HepG2 (cell line): Measurements from ENCODE around the gene KLF7.

Experiments
- BRCA1 ChIP-seq: sonication (generic); formaldehyde crosslinking; IDR thresholded peaks from 2 replicates; pipeline ENCODE4 v1.4.0; 2020; ENCODE audit warnings: missing genetic modification reagents
- BRD4 ChIP-seq: sonication (generic); formaldehyde crosslinking; IDR thresholded peaks from 2 replicates; pipeline ENCODE4 v1.4.0; 2020; ENCODE audit warnings: missing genetic modification reagents
- CREB1 ChIP-seq, 2 experiments: fragments of 450-650 bp in 1 of 2; IDR thresholded peaks; 2 replicates each; pipeline ENCODE4 v1.6.1; 2016 to 2017; ENCODE audit warnings: control low read depth in 1 of 2, mild to moderate bottlenecking in 1 of 2, missing compliant biosample characterization in 1 of 2, missing genetic modification characterization in 1 of 2
- DNMT1 ChIP-seq: sonication (generic); formaldehyde crosslinking; IDR thresholded peaks from 2 replicates; pipeline ENCODE4 v1.5.1; 2020; ENCODE audit warnings: mild to moderate bottlenecking, missing genetic modification reagents
- DPF2 ChIP-seq: sonication (generic); formaldehyde crosslinking; IDR thresholded peaks from 2 replicates; pipeline ENCODE4 v1.4.0; 2020; ENCODE audit warnings: mild to moderate bottlenecking, low read depth, missing genetic modification reagents, borderline replicate concordance
- EP300 ChIP-seq, 3 experiments: sonication (generic) in 1 of 3; formaldehyde crosslinking in 1 of 3; IDR thresholded peaks; 2 replicates each; pipeline versions ENCODE4 v1.5.1 to v1.6.1; 2011 to 2020; ENCODE audit warnings: low read depth in 2 of 3, low read length in 2 of 3, borderline replicate concordance in 1 of 3, improper control_type of control experiment in 1 of 3, mild to moderate bottlenecking in 1 of 3, missing genetic modification reagents in 1 of 3, moderate library complexity in 1 of 3
- FOSL1 ChIP-seq: sonication (generic); formaldehyde crosslinking; IDR thresholded peaks from 2 replicates; pipeline ENCODE4 v1.9.0; 2021; ENCODE audit warnings: missing genetic modification reagents, borderline replicate concordance
- MYNN ChIP-seq: sonication (generic); formaldehyde crosslinking; IDR thresholded peaks from 2 replicates; pipeline ENCODE4 v1.4.0; 2020; ENCODE audit warnings: mild to moderate bottlenecking, low read depth, missing genetic modification reagents
- NCOA1 ChIP-seq: sonication (generic); formaldehyde crosslinking; IDR thresholded peaks from 2 replicates; pipeline ENCODE4 v1.9.0; 2021; ENCODE audit warnings: missing genetic modification reagents
- RAD21 ChIP-seq: fragments of 450-650 bp; formaldehyde crosslinking; IDR thresholded peaks from 2 replicates; pipeline ENCODE4 v1.5.0; 2020; ENCODE audit warnings: mild to moderate bottlenecking
- SIN3B ChIP-seq: fragments of 150-350 bp; IDR thresholded peaks from 2 replicates; pipeline ENCODE4 v1.6.1; 2014; ENCODE audit warnings: low read length
- TF ChIP-seq, protein P1 (sequence below): sonication (generic); formaldehyde crosslinking; IDR thresholded peaks from 2 replicates; pipeline ENCODE4 v1.5.0; 2020; ENCODE audit warnings: mild to moderate bottlenecking, missing genetic modification reagents, moderate library complexity
- TF ChIP-seq, protein P2 (sequence below): sonication (generic); formaldehyde crosslinking; IDR thresholded peaks from 2 replicates; pipeline ENCODE4 v1.5.0; 2020; ENCODE audit warnings: mild to moderate bottlenecking, missing genetic modification reagents

DNA sequence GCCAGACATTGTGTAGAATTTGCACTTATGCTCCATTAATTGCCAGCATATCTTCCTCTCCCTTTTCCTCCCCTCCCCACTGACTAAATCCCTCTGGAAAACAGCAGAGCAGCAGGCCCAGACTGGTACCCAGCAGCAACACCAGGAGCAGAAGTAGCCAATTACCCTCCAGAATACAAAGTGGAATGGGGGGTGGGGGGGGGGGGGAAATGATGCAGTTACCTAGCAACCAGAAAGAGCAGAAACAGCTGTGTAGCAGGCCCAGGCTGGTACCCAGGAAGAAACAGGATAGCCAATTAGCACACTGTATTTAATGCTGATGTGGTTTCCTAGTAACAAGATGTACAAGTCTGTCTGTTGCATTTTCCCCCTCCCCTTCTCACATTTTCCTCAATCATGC lies 52.3 kb downstream of the KLF7 start:
- TF ChIP-seq EP300 (IDR thresholded peaks at IDR 0.05; ENCODE audit: low read depth in 2 of 2, low read length in 2 of 2) = no peak
- TF ChIP-seq EP300 (CRISPR knock-in tag; IDR thresholded peaks at IDR 0.05; ENCODE audit: borderline replicate concordance) = no peak
- TF ChIP-seq, protein P1, sequence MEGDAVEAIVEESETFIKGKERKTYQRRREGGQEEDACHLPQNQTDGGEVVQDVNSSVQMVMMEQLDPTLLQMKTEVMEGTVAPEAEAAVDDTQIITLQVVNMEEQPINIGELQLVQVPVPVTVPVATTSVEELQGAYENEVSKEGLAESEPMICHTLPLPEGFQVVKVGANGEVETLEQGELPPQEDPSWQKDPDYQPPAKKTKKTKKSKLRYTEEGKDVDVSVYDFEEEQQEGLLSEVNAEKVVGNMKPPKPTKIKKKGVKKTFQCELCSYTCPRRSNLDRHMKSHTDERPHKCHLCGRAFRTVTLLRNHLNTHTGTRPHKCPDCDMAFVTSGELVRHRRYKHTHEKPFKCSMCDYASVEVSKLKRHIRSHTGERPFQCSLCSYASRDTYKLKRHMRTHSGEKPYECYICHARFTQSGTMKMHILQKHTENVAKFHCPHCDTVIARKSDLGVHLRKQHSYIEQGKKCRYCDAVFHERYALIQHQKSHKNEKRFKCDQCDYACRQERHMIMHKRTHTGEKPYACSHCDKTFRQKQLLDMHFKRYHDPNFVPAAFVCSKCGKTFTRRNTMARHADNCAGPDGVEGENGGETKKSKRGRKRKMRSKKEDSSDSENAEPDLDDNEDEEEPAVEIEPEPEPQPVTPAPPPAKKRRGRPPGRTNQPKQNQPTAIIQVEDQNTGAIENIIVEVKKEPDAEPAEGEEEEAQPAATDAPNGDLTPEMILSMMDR (CRISPR knock-in tag) = no peak
- no peak for TF ChIP-seq SIN3B
- TF ChIP-seq RAD21 (CRISPR knock-in tag) = no peak
- no peak for TF ChIP-seq CREB1 (IDR thresholded peaks at IDR 0.05)
- no peak for TF ChIP-seq CREB1 (CRISPR knock-in tag; IDR thresholded peaks at IDR 0.05)
- TF ChIP-seq NCOA1 (CRISPR knock-in tag) = no peak
- TF ChIP-seq BRCA1 = no peak
- no peak for TF ChIP-seq DPF2
- TF ChIP-seq DNMT1 = no peak
- no peak for TF ChIP-seq BRD4 (CRISPR knock-in tag)
- TF ChIP-seq, protein P2, sequence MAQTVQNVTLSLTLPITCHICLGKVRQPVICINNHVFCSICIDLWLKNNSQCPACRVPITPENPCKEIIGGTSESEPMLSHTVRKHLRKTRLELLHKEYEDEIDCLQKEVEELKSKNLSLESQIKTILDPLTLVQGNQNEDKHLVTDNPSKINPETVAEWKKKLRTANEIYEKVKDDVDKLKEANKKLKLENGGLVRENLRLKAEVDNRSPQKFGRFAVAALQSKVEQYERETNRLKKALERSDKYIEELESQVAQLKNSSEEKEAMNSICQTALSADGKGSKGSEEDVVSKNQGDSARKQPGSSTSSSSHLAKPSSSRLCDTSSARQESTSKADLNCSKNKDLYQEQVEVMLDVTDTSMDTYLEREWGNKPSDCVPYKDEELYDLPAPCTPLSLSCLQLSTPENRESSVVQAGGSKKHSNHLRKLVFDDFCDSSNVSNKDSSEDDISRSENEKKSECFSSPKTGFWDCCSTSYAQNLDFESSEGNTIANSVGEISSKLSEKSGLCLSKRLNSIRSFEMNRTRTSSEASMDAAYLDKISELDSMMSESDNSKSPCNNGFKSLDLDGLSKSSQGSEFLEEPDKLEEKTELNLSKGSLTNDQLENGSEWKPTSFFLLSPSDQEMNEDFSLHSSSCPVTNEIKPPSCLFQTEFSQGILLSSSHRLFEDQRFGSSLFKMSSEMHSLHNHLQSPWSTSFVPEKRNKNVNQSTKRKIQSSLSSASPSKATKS (CRISPR knock-in tag) = no peak
- TF ChIP-seq MYNN (CRISPR knock-in tag) = no peak
- no peak for TF ChIP-seq FOSL1
